K562 (cell line): Measurements from ENCODE around the gene CFAP126. TPM values are rescaled to one million over a fixed set of nuclear protein-coding genes. Genes with fewer than 3 reads are reported as not detected.
A peak's percentile ranks its signal among the peaks of the same experiment; 100 is the strongest.

ENCODE experiments used
- ATF7 ChIP-seq: fragments of 450-650 bp; IDR thresholded peaks from 2 replicates; pipeline ENCODE4 v1.7.1; 2014; ENCODE audit warnings: mild to moderate bottlenecking, moderate library complexity
- CCAR2 ChIP-seq: fragments of 200-400 bp; formaldehyde crosslinking; IDR thresholded peaks from 2 replicates; pipeline ENCODE4 v1.6.1; 2017; ENCODE audit warnings: mild to moderate bottlenecking, low read depth, low read length
- CEBPB ChIP-seq: fragments of 450-650 bp; IDR thresholded peaks from 2 replicates; pipeline ENCODE4 v1.6.1; 2016; ENCODE audit warnings: missing genetic modification characterization, missing compliant biosample characterization
- DIDO1 ChIP-seq: fragments of 450-650 bp; IDR thresholded peaks from 2 replicates; pipeline ENCODE4 v1.6.1; 2016; ENCODE audit warnings: low read depth, missing biosample characterization, missing genetic modification characterization
- EWSR1 ChIP-seq: fragments of 450-650 bp; IDR thresholded peaks from 2 replicates; pipeline ENCODE4 v1.6.1; 2018; ENCODE audit warnings: borderline replicate concordance, mild to moderate bottlenecking, low read depth, moderate library complexity; ENCODE audit not compliant: partially characterized antibody
- FOXK1 ChIP-seq: sonication (generic); formaldehyde crosslinking; IDR thresholded peaks from 2 replicates; pipeline ENCODE4 v1.8.0; 2022; ENCODE audit warnings: missing genetic modification reagents, mild to moderate bottlenecking, borderline replicate concordance
- MBD2 ChIP-seq: sonication (generic); IDR thresholded peaks from 2 replicates; pipeline ENCODE4 v1.6.1; 2016; ENCODE audit warnings: low read depth, borderline replicate concordance
- NEUROD1 ChIP-seq: fragments of 150-350 bp; IDR thresholded peaks from 2 replicates; pipeline ENCODE4 v1.6.1; 2014; ENCODE audit warnings: borderline replicate concordance, low read length, low read depth; ENCODE audit not compliant: partially characterized antibody
- NR1H2 ChIP-seq: sonication (generic); formaldehyde crosslinking; IDR thresholded peaks from 2 replicates; pipeline ENCODE4 v1.4.0; 2020; ENCODE audit warnings: mild to moderate bottlenecking, missing genetic modification reagents
- PHF8 ChIP-seq: fragments of 200-600 bp; sonication (generic); IDR thresholded peaks from 2 replicates; pipeline ENCODE4 v1.6.1; 2012; ENCODE audit warnings: mixed run types, mild to moderate bottlenecking, inconsistent platforms, low read length, moderate library complexity, borderline replicate concordance
- RB1 ChIP-seq: fragments of 450-650 bp; IDR thresholded peaks from 2 replicates; pipeline ENCODE4 v1.6.1; 2017; ENCODE audit warnings: low read depth, mild to moderate bottlenecking
- STAT5A ChIP-seq: IDR thresholded peaks from 2 replicates; pipeline ENCODE4 v1.6.1; 2012; ENCODE audit warnings: low read length, inconsistent platforms, borderline replicate concordance
- XRCC5 ChIP-seq: fragments of 200-400 bp; formaldehyde crosslinking; IDR thresholded peaks from 2 replicates; pipeline ENCODE4 v1.6.1; 2017; ENCODE audit warnings: low read depth, mild to moderate bottlenecking, low read length
- ZNF766 ChIP-seq: fragments of 200-800 bp; sonication (Bioruptor generic); conservative IDR thresholded peaks from 2 replicates; pipeline ENCODE4 v1.6.1; 2016; ENCODE audit warnings: missing genetic modification characterization, missing compliant biosample characterization
- polyA plus RNA-seq, 8 experiments: library from polyadenylated mRNA; depleted of rRNA in 4 of 8; stranded (reverse) in 5 of 8; unstranded in 3 of 8; fragments of >200 nt; fragmentation: Nextera tagmentation in 2 of 8; fragmentation: Illumina TruSeq in 1 of 8; extraction: Ambion mirVana in 2 of 8; extraction: Trizol in 1 of 8; gene quantifications; 2 replicates each; pipeline versions ENCODE4 v1.2.1 to v1.2.3, GENCODE V29; 2011 to 2014; ENCODE audit warnings: inconsistent platforms in 1 of 8, missing spikeins in 1 of 8
- total RNA-seq, 7 experiments: library from RNA; depleted of rRNA in 6 of 7; stranded (reverse); fragments of >200 nt in 6 of 7; fragmentation: Illumina TruSeq in 2 of 7; extraction: Trizol in 2 of 7; gene quantifications; 2 replicates each; pipeline versions ENCODE4 v1.2.1 to v1.2.3, GENCODE V29; 2011 to 2021; ENCODE audit warnings: low replicate concordance in 1 of 7
- TF ChIP-seq, protein P1 (sequence below): fragments of 250-450 bp; sonication (Bioruptor Pico); IDR thresholded peaks from 2 replicates; pipeline ENCODE4 v1.4.0; 2020; ENCODE audit warnings: borderline replicate concordance
- TF ChIP-seq, protein P2 (sequence below), 2 experiments: fragments of 150-350 bp in 1 of 2; IDR thresholded peaks; 2 replicates each; pipeline ENCODE4 v1.6.1; 2012 to 2016; ENCODE audit warnings: low read depth in 2 of 2, low read length in 2 of 2, mild to moderate bottlenecking in 1 of 2, moderate library complexity in 1 of 2
- TF ChIP-seq, protein P3 (sequence below), 2 experiments: IDR thresholded peaks; 2 replicates each; pipeline ENCODE4 v1.6.1; 2012; ENCODE audit warnings: improper control_type of control experiment in 2 of 2, low read depth in 2 of 2, low read length in 2 of 2, borderline replicate concordance in 1 of 2
- TF ChIP-seq, protein P4 (sequence below): fragments of 450-650 bp; conservative IDR thresholded peaks from 2 replicates; pipeline ENCODE4 v1.6.1; 2016; ENCODE audit warnings: missing genetic modification characterization, low read depth, mild to moderate bottlenecking, control low read depth, missing compliant biosample characterization

Gene CFAP126
- total and polyA plus RNA-seq, 9 of the 15 experiments (the other 6 are each of a cell fraction or from before 2014, with no cell fraction given) = not detected

DNA sequence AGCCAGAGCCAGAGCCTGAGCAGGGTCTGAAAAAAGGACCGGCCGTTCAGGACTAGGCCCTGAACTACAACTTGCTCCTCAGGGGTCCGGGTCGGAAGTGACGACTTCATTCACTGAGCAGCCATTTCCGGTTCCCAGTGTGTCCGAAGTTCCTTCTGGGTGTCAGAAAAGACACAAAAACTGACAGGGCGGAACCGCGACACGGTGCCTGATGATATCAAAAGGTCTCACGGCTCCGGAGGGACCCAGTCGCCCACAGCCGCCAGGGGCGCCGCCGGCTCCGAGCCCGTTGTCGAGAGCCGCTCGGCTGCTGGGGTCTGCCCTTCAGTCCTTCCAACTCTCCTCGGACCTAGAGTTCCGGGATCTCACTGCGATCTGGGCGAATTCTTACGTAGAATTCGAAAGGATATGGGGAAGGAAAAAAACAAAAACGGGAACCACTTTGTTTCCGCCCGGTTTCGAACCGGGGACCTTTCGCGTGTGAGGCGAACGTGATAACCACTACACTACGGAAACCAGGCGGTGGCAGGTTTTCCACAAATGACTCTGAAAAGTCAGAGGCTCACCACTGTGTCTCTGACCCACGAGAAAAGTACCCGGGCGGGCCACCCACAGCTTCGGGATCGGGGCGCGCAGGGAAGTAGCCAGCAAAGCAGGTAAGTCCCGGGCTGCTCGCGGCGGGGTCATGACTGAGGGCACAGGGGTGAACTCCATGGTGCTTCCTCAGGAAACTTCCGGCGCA lies 31.8 kb upstream of the CFAP126 start (continued):
- TF ChIP-seq STAT5A = peak; percentile 21; the same call in 1 of the 2 replicates
- TF ChIP-seq DIDO1 (tag) = no peak
- TF ChIP-seq, protein P1, sequence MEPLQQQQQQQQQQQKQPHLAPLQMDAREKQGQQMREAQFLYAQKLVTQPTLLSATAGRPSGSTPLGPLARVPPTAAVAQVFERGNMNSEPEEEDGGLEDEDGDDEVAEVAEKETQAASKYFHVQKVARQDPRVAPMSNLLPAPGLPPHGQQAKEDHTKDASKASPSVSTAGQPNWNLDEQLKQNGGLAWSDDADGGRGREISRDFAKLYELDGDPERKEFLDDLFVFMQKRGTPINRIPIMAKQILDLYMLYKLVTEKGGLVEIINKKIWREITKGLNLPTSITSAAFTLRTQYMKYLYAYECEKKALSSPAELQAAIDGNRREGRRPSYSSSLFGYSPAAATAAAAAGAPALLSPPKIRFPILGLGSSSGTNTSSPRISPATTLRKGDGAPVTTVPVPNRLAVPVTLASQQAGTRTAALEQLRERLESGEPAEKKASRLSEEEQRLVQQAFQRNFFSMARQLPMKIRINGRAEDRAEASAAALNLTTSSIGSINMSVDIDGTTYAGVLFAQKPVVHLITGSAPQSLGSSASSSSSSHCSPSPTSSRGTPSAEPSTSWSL (CRISPR knock-in tag) = no peak
- TF ChIP-seq CEBPB (tag) = no peak
- peak; percentile 50 for TF ChIP-seq MBD2
- peak; percentile 97 for TF ChIP-seq NR1H2 (CRISPR knock-in tag)
- no peak; the same call in 1 of the 2 replicates for TF ChIP-seq FOXK1 (CRISPR knock-in tag)
- TF ChIP-seq PHF8 = peak; percentile 81
- TF ChIP-seq EWSR1 = no peak
- TF ChIP-seq XRCC5 = peak; percentile 96
- TF ChIP-seq, protein P2, sequence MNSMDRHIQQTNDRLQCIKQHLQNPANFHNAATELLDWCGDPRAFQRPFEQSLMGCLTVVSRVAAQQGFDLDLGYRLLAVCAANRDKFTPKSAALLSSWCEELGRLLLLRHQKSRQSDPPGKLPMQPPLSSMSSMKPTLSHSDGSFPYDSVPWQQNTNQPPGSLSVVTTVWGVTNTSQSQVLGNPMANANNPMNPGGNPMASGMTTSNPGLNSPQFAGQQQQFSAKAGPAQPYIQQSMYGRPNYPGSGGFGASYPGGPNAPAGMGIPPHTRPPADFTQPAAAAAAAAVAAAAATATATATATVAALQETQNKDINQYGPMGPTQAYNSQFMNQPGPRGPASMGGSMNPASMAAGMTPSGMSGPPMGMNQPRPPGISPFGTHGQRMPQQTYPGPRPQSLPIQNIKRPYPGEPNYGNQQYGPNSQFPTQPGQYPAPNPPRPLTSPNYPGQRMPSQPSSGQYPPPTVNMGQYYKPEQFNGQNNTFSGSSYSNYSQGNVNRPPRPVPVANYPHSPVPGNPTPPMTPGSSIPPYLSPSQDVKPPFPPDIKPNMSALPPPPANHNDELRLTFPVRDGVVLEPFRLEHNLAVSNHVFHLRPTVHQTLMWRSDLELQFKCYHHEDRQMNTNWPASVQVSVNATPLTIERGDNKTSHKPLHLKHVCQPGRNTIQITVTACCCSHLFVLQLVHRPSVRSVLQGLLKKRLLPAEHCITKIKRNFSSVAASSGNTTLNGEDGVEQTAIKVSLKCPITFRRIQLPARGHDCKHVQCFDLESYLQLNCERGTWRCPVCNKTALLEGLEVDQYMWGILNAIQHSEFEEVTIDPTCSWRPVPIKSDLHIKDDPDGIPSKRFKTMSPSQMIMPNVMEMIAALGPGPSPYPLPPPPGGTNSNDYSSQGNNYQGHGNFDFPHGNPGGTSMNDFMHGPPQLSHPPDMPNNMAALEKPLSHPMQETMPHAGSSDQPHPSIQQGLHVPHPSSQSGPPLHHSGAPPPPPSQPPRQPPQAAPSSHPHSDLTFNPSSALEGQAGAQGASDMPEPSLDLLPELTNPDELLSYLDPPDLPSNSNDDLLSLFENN (IDR thresholded peaks at IDR 0.05; ENCODE audit: low read depth in 2 of 2, low read length in 2 of 2) = no peak
- TF ChIP-seq NEUROD1 = peak; percentile 17
- peak; percentile 63 for TF ChIP-seq RB1
- TF ChIP-seq, protein P3, sequence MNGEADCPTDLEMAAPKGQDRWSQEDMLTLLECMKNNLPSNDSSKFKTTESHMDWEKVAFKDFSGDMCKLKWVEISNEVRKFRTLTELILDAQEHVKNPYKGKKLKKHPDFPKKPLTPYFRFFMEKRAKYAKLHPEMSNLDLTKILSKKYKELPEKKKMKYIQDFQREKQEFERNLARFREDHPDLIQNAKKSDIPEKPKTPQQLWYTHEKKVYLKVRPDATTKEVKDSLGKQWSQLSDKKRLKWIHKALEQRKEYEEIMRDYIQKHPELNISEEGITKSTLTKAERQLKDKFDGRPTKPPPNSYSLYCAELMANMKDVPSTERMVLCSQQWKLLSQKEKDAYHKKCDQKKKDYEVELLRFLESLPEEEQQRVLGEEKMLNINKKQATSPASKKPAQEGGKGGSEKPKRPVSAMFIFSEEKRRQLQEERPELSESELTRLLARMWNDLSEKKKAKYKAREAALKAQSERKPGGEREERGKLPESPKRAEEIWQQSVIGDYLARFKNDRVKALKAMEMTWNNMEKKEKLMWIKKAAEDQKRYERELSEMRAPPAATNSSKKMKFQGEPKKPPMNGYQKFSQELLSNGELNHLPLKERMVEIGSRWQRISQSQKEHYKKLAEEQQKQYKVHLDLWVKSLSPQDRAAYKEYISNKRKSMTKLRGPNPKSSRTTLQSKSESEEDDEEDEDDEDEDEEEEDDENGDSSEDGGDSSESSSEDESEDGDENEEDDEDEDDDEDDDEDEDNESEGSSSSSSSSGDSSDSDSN (IDR thresholded peaks at IDR 0.05; ENCODE audit: borderline replicate concordance in 1 of 2, low read depth in 2 of 2, low read length in 2 of 2) = peak; percentile 31 to 92; a peak in 2 of 4 replicates
- TF ChIP-seq CCAR2 = no peak
- TF ChIP-seq ATF7 = peak; percentile 91; the same call in 1 of the 2 replicates
- peak; percentile 85; the same call in 1 of the 2 replicates for TF ChIP-seq ZNF766 (CRISPR knock-in tag)
- TF ChIP-seq, protein P4, sequence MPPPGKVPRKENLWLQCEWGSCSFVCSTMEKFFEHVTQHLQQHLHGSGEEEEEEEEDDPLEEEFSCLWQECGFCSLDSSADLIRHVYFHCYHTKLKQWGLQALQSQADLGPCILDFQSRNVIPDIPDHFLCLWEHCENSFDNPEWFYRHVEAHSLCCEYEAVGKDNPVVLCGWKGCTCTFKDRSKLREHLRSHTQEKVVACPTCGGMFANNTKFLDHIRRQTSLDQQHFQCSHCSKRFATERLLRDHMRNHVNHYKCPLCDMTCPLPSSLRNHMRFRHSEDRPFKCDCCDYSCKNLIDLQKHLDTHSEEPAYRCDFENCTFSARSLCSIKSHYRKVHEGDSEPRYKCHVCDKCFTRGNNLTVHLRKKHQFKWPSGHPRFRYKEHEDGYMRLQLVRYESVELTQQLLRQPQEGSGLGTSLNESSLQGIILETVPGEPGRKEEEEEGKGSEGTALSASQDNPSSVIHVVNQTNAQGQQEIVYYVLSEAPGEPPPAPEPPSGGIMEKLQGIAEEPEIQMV (tag) = peak; percentile 97
